22Rv1 (cell line): Measurements from ENCODE around the gene SLC39A11.

Source experiments
- H3K27ac ChIP-seq: fragments of 450-650 bp; 2 replicates; pipeline ENCODE4 v1.5.1; 2017
- CTCF ChIP-seq: fragments of 450-650 bp; IDR thresholded peaks from 2 replicates; pipeline ENCODE4 v1.5.1; 2017; ENCODE audit warnings: mild to moderate bottlenecking
- ZFX ChIP-seq: fragments of 450-650 bp; IDR thresholded peaks from 2 replicates; pipeline ENCODE4 v1.6.1; 2017; ENCODE audit warnings: antibody characterized with exemption, borderline replicate concordance

SLC39A11 gene

GRCh38 chr17:72982680-72983079 lies 109.8 kb downstream of the SLC39A11 start:
- no peak overlapping the region for H3K27ac ChIP-seq
- TF ChIP-seq ZFX (no peak), CTCF (no peak)

GRCh38 chr17:72978593-72979218 lies 113.8 kb downstream of the SLC39A11 start:
- TF ChIP-seq CTCF: no peak
- no peak for TF ChIP-seq ZFX
- no peak overlapping the region for H3K27ac ChIP-seq

GRCh38 chr17:72977771-72978417 lies 114.6 kb downstream of the SLC39A11 start:
- no peak overlapping the region for H3K27ac ChIP-seq
- TF ChIP-seq CTCF (no peak), ZFX (no peak)

- TF ChIP-seq CTCF (no peak), ZFX (no peak)
Observed at GRCh38 chr17:72976971-72977770, 115.3 kb downstream of the SLC39A11 start.

GRCh38 chr17:72975509-72975908 lies 117.0 kb downstream of the SLC39A11 start:
- no peak for TF ChIP-seq ZFX
- no peak for TF ChIP-seq CTCF

More at GRCh38 chr17:72976971-72977770, 115.3 kb downstream of the SLC39A11 start:
- no peak overlapping the region for H3K27ac ChIP-seq

GRCh38 chr17:72974605-72975232 lies 117.8 kb downstream of the SLC39A11 start:
- H3K27ac ChIP-seq: no peak overlapping the region
- TF ChIP-seq CTCF (no peak), ZFX (no peak)

More at GRCh38 chr17:72975509-72975908, 117.0 kb downstream of the SLC39A11 start:
- no peak overlapping the region for H3K27ac ChIP-seq
